ENCODE measurements around the gene SLC7A9. TPM values are rescaled to one million over a fixed set of nuclear protein-coding genes. Genes with fewer than 3 reads are reported as not detected.

The SLC7A9 gene
- total and polyA plus RNA-seq, 10 of the 15 experiments (the other 5 are each of a cell fraction or from before 2014, with no cell fraction given) = 0.13 to 0.17 TPM; not detected in 8

DNA sequence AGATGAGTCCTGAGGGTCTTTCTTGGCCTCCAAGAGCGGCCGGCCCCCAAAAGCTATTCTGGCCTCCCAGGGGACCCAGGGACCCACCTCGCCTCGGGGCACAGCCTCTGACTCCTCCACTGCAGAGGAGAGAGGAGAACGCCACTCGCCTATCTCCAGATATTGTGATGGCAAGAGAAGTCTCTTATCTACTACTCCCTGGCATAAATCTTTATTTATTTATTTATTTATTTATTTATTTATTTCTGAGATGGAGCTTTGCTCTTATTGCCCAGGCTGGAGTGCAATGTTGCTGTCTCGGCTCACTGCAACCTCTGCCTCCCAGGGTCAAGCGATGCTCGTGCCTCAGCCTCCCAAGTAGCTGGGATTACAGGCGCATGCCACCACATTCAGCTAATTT lies 11.0 kb downstream of the SLC7A9 start:
- ATAC-seq (no peak), FAIRE-seq (no peak), DNase-seq (ENCODE audit: low read depth, low spot score) (no peak)
- no peaks in the 10 kb centered on the region for H3K27me3 ChIP-seq (replicated peaks in 1 of 2; ENCODE audit: control insufficient read depth in 2 of 2, insufficient read depth in 2 of 2, low read length in 1 of 2)
- ChIA-PET CTCF (no interaction called here), SMC1A (ENCODE audit: uncharacterized antibody, unreplicated experiment) (no interaction called here), RAD21 (ENCODE audit: unreplicated experiment) (no interaction called here), POLR2A (no interaction called here)
- H3K36me3 ChIP-seq (ENCODE audit: control insufficient read depth in 2 of 2, insufficient read depth in 2 of 2, low read length in 1 of 2) = no peaks in the 10 kb centered on the region
- no peak overlapping the region for H3K4me2 ChIP-seq (ENCODE audit: control insufficient read depth, insufficient read depth)
- no peaks in the 10 kb centered on the region for H3K9me3 ChIP-seq (replicated peaks; ENCODE audit: control insufficient read depth, insufficient read depth, low read length)
- H2AFZ ChIP-seq (ENCODE audit: control insufficient read depth, low read depth, low read length) = no peak overlapping the region
- H3K79me2 ChIP-seq (ENCODE audit: control insufficient read depth, insufficient read depth, low read length) = no peaks in the 10 kb centered on the region
- in situ Hi-C loops (cut with MboI) = no loop called here
- no peak overlapping the region for H3K27ac ChIP-seq (ENCODE audit: control insufficient read depth, insufficient read depth)
- H3K4me1 ChIP-seq (ENCODE audit: control insufficient read depth, insufficient read depth, low read length) = no peaks in the 10 kb centered on the region
- WGBS (ENCODE audit: insufficient coverage, insufficient replicate concordance, low lambda C conversion rate, missing lambda C conversion rate) = 55% methylated on average over 10 of the region's 10 CpGs
- intact Hi-C loops (cut with micrococcal nuclease; ENCODE audit: unreplicated experiment) = no loop called here
- BruUV-seq (replicated peaks) = no TSS peak
- no peak overlapping the region for H3K9ac ChIP-seq (ENCODE audit: control insufficient read depth, insufficient read depth, low read length)
- H4K20me1 ChIP-seq (ENCODE audit: control insufficient read depth, insufficient read depth) = no peaks in the 10 kb centered on the region
- H3K4me3 ChIP-seq = no peak overlapping the region
- TF ChIP-seq CEBPB (IDR thresholded peaks at IDR 0.05; ENCODE audit: borderline replicate concordance in 1 of 2, low read depth in 2 of 2, low read length in 2 of 2) = no peak
- TF ChIP-seq RAD21 (IDR thresholded peaks at IDR 0.05; ENCODE audit: insufficient read depth, low read depth, low read length) = no peak
- TF ChIP-seq MTA2 (IDR thresholded peaks at IDR 0.05; ENCODE audit: low read depth) = no peak
- TF ChIP-seq HCFC1 (IDR thresholded peaks at IDR 0.05; ENCODE audit: low read length) = no peak
- TF ChIP-seq PAX5 (IDR thresholded peaks at IDR 0.05; ENCODE audit: borderline replicate concordance, low read depth, low read length) = no peak
- TF ChIP-seq YBX1 (IDR thresholded peaks at IDR 0.05) = no peak
- no peak for TF ChIP-seq PML (IDR thresholded peaks at IDR 0.05; ENCODE audit: low read length)
- no peak for TF ChIP-seq IRF4 (IDR thresholded peaks at IDR 0.05; ENCODE audit: low read depth, low read length)
- no peak for TF ChIP-seq BRCA1 (IDR thresholded peaks at IDR 0.05; ENCODE audit: low read depth, low read length)
- no peak for TF ChIP-seq LARP7 (IDR thresholded peaks at IDR 0.05)
- no peak for TF ChIP-seq EP300 (IDR thresholded peaks at IDR 0.05; ENCODE audit: borderline replicate concordance in 1 of 2, control insufficient read depth in 1 of 2, low read depth in 2 of 2, low read length in 2 of 2)
- no peak for TF ChIP-seq TCF12 (IDR thresholded peaks at IDR 0.05; ENCODE audit: low read depth, low read length)
- no peak for TF ChIP-seq RBBP5 (conservative IDR thresholded peaks at IDR 0.05)
- TF ChIP-seq NFXL1 (IDR thresholded peaks at IDR 0.05; ENCODE audit: borderline replicate concordance) = no peak
- no peak for TF ChIP-seq IKZF2 (IDR thresholded peaks at IDR 0.05)
- no peak for TF ChIP-seq GATAD2B (conservative IDR thresholded peaks at IDR 0.05; ENCODE audit: low read depth)
